Measurements from ENCODE around the gene STAB2. TPM values are rescaled to one million over a fixed set of nuclear protein-coding genes. Genes with fewer than 3 reads are reported as not detected.

STAB2 gene, protein sequence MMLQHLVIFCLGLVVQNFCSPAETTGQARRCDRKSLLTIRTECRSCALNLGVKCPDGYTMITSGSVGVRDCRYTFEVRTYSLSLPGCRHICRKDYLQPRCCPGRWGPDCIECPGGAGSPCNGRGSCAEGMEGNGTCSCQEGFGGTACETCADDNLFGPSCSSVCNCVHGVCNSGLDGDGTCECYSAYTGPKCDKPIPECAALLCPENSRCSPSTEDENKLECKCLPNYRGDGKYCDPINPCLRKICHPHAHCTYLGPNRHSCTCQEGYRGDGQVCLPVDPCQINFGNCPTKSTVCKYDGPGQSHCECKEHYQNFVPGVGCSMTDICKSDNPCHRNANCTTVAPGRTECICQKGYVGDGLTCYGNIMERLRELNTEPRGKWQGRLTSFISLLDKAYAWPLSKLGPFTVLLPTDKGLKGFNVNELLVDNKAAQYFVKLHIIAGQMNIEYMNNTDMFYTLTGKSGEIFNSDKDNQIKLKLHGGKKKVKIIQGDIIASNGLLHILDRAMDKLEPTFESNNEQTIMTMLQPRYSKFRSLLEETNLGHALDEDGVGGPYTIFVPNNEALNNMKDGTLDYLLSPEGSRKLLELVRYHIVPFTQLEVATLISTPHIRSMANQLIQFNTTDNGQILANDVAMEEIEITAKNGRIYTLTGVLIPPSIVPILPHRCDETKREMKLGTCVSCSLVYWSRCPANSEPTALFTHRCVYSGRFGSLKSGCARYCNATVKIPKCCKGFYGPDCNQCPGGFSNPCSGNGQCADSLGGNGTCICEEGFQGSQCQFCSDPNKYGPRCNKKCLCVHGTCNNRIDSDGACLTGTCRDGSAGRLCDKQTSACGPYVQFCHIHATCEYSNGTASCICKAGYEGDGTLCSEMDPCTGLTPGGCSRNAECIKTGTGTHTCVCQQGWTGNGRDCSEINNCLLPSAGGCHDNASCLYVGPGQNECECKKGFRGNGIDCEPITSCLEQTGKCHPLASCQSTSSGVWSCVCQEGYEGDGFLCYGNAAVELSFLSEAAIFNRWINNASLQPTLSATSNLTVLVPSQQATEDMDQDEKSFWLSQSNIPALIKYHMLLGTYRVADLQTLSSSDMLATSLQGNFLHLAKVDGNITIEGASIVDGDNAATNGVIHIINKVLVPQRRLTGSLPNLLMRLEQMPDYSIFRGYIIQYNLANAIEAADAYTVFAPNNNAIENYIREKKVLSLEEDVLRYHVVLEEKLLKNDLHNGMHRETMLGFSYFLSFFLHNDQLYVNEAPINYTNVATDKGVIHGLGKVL (N-terminal part only)
- total RNA-seq = not detected in 2 replicates

DNA sequence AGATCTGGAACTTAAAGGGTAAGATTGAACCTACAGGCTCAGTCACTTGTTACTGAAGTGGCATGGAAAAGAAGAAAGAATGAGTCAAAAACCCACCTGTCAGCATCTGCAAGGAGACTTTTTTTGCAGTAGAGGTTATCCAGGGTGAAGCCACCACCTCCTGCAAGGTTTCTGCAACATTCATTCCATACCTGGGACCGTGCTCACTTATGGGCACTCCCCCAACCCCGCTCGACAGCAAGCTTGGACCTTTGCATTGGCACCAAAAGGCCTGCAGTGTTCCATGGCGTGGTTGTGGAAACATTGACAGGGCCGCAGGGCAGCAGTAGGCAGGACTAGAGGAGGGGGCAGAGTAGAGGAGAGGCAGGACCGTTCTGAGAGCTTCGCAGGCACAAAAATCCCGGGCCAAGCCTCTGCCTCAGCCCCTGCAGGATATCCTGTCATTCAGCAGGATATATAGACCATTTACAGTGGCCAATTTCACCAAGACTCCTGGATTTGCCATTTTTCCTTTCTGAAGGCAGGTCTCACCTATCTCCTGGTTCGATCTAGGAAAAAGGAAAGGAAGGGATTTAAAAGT is at the start of gene STAB2:
STAB2 (plus strand) TSS at position 483 of the 580 bp plus-strand sequence. CDS start 204 bp downstream, outside the sequence.

Small RNAs within 50 kb of the gene (small RNA-seq; reads per million reads assigned to genes)
- not detected for gene RF00096

Other genes starting within 250 kb of the STAB2 start
- gene C12orf42, start 91.3 kb upstream of the STAB2 start, total RNA-seq = not detected in 2 replicates

All from subcutaneous preadipocyte (primary cell).